HepG2 (cell line): ENCODE data around the gene PPP3CB. TPM values are rescaled to one million over a fixed set of nuclear protein-coding genes. Genes with fewer than 3 reads are reported as not detected.

ENCODE experiments used
- AHDC1 ChIP-seq: sonication (generic); formaldehyde crosslinking; IDR thresholded peaks from 2 replicates; pipeline ENCODE4 v1.5.1; 2020; ENCODE audit warnings: mild to moderate bottlenecking, missing genetic modification reagents, borderline replicate concordance
- CEBPZ ChIP-seq: IDR thresholded peaks from 2 replicates; pipeline ENCODE4 v1.6.1; 2012; ENCODE audit warnings: low read length, improper control_type of control experiment
- polyA plus RNA-seq, 8 experiments: library from polyadenylated mRNA; depleted of rRNA in 3 of 8; stranded (reverse) in 7 of 8; unstranded in 1 of 8; fragments of >200 nt; fragmentation: Illumina TruSeq in 4 of 8; extraction: Trizol in 4 of 8; gene quantifications; 2 replicates each; pipeline versions ENCODE4 v1.2.1 to v1.2.3, GENCODE V29; 2011 to 2016; ENCODE audit warnings: low read depth in 4 of 8, missing spikeins in 1 of 8, mixed read lengths in 1 of 8; ENCODE audit not compliant: insufficient read depth in 1 of 8
- total RNA-seq, 5 experiments: library from RNA; depleted of rRNA; stranded (reverse); fragments of >200 nt; fragmentation: Illumina TruSeq; extraction: Trizol; gene quantifications; 2 replicates each; pipeline ENCODE4 v1.2.3, GENCODE V29; 2016; ENCODE audit warnings: low read depth in 1 of 5
- TF ChIP-seq, protein P1 (sequence below): sonication (generic); formaldehyde crosslinking; IDR thresholded peaks from 2 replicates; pipeline ENCODE4 v1.4.0; 2020; ENCODE audit warnings: missing genetic modification reagents, borderline replicate concordance
- TF ChIP-seq, protein P2 (sequence below): sonication (generic); formaldehyde crosslinking; IDR thresholded peaks from 2 replicates; pipeline ENCODE4 v1.4.0; 2020; ENCODE audit warnings: missing genetic modification reagents, borderline replicate concordance

Gene PPP3CB
- total and polyA plus RNA-seq, 2 of the 13 experiments (the other 11 are each of a cell fraction or from before 2014, with no cell fraction given), result 8.7 to 11.4 TPM

DNA sequence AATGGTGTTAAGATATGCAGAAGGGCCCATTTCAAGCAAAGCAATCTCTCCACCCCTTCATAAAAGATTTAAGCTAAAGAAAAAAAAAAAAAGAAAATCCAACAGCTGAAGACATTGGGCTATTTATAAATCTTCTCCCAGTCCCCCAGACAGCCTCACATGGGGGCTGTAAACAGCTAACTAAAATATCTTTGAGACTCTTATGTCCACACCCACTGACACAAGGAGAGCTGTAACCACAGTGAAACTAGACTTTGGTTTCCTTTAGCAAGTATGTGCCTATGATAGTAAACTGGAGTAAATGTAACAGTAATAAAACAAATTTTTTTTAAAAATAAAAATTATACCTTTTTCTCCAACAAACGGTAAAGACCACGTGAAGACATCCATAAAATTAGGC, 28.6 kb downstream of the PPP3CB start (continued):
- no peak for TF ChIP-seq AHDC1
- no peak for TF ChIP-seq CEBPZ
- TF ChIP-seq, protein P1, sequence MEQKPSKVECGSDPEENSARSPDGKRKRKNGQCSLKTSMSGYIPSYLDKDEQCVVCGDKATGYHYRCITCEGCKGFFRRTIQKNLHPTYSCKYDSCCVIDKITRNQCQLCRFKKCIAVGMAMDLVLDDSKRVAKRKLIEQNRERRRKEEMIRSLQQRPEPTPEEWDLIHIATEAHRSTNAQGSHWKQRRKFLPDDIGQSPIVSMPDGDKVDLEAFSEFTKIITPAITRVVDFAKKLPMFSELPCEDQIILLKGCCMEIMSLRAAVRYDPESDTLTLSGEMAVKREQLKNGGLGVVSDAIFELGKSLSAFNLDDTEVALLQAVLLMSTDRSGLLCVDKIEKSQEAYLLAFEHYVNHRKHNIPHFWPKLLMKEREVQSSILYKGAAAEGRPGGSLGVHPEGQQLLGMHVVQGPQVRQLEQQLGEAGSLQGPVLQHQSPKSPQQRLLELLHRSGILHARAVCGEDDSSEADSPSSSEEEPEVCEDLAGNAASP (CRISPR knock-in tag), result no peak
- TF ChIP-seq, protein P2, sequence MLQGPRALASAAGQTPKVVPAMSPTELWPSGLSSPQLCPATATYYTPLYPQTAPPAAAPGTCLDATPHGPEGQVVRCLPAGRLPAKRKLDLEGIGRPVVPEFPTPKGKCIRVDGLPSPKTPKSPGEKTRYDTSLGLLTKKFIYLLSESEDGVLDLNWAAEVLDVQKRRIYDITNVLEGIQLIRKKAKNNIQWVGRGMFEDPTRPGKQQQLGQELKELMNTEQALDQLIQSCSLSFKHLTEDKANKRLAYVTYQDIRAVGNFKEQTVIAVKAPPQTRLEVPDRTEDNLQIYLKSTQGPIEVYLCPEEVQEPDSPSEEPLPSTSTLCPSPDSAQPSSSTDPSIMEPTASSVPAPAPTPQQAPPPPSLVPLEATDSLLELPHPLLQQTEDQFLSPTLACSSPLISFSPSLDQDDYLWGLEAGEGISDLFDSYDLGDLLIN (CRISPR knock-in tag), result no peak
